Measurements from ENCODE around the gene DUOX2.
"Not testable (repeated sequence)": the region's sequence is repeated elsewhere in the genome, so short reads cannot be mapped to it uniquely, and the experiment has no call there.

DUOX2 gene

DNA sequence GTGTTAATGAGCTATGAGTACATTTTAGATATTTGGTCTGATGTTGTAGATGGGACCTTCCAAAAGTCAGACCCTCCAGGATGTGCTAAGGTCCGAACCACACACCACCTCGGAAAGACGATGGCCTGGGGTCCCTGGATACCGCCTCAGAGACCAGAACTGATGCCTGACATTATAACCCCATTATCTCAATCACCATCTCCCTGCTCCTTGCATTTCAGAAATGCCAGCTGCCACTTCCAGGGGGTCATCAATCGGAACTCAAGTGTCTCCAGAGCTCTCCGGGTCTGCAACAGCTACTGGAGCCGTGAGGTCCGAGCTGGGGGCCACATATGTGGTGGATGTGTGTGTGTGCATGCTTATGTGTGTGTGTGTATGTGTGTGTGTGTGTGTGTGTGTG is 23.7 kb upstream of the DUOX2 start:
- Histone ChIP-seq H3K9me3 (ENCODE audit: control insufficient read depth, low read length) (no peaks in the 10 kb centered on the region), H3K9ac (ENCODE audit: low read length) (no peak overlapping the region), H3K36me3 (ENCODE audit: control insufficient read depth, insufficient read depth, low read length, severe bottlenecking) (no peaks in the 10 kb centered on the region), H3K4me3 (ENCODE audit: low read length) (no peak overlapping the region), H3K27me3 (replicated peaks; ENCODE audit: control insufficient read depth, insufficient read depth, low read length) (peaks cover 34% of the 10 kb centered on the region), H3K4me1 (ENCODE audit: control insufficient read depth, insufficient read depth, low read length) (no peaks in the 10 kb centered on the region)
- DNase-seq (ENCODE audit: low read depth) = no peak

DNA sequence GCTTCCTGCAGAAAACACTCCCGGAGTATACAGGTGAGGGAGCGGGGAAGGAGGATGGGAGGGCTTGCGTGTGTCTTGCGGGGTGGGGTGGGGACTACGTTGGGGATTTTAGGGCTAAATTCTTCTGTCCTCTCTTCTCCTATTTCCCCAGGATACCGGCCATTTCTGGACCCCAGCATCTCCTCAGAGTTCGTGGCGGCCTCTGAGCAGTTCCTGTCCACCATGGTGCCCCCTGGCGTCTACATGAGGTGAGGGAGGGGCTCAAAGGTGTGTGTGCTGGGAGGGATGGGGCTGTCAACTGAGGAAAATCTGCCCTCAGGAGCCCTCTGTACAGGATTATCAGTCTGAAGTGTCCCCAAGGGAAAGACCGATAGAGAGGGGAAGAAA is 22.4 kb upstream of the DUOX2 start:
- H3K27me3 ChIP-seq (replicated peaks; ENCODE audit: control insufficient read depth, insufficient read depth, low read length) = peaks cover 34% of the 10 kb centered on the region
- no peak overlapping the region for H3K9ac ChIP-seq (ENCODE audit: low read length)
- H3K4me3 ChIP-seq (ENCODE audit: low read length) = no peak overlapping the region
- no peak for DNase-seq (ENCODE audit: low read depth)
- no peaks in the 10 kb centered on the region for H3K9me3 ChIP-seq (ENCODE audit: control insufficient read depth, low read length)
- H3K4me1 ChIP-seq (ENCODE audit: control insufficient read depth, insufficient read depth, low read length) = no peaks in the 10 kb centered on the region
- H3K36me3 ChIP-seq (ENCODE audit: control insufficient read depth, insufficient read depth, low read length, severe bottlenecking) = no peaks in the 10 kb centered on the region

DNA sequence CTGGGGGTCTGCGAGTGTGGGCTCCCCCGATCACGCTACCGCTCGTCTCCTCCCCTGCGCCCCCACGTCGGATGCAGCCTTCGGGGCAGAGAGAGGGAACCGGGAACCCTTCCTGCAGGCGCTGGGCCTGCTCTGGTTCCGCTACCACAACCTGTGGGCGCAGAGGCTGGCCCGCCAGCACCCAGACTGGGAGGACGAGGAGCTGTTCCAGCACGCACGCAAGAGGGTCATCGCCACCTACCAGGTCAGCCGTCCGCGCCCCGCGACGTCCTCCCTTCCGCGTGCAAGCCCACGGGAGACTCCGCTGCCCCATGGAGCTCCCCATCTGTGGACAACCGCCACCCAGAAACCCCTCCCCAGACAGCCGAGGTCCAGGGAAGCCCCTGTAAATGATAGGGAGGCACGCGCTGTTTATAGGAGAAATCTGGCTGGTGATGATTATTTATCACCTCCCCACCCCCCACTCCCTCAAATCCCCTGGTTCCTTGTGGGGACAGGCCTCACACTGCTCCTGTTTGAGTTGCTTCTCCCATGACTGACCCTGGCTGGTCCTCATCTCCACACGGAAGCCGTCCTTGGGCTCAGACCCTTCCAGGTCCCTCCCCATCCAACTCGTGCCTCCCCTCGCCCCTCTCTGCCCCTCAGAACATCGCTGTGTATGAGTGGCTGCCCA is 21.9 kb upstream of the DUOX2 start:
- H3K4me1 ChIP-seq (ENCODE audit: control insufficient read depth, insufficient read depth, low read length); H3K4me3 ChIP-seq (ENCODE audit: low read length); H3K9me3 ChIP-seq (ENCODE audit: control insufficient read depth, low read length); H3K9ac ChIP-seq (ENCODE audit: low read length); H3K36me3 ChIP-seq (ENCODE audit: control insufficient read depth, insufficient read depth, low read length, severe bottlenecking); DNase-seq (ENCODE audit: low read depth): not testable (repeated sequence)
- peaks cover 34% of the 10 kb centered on the region for H3K27me3 ChIP-seq (replicated peaks; ENCODE audit: control insufficient read depth, insufficient read depth, low read length)

DNA sequence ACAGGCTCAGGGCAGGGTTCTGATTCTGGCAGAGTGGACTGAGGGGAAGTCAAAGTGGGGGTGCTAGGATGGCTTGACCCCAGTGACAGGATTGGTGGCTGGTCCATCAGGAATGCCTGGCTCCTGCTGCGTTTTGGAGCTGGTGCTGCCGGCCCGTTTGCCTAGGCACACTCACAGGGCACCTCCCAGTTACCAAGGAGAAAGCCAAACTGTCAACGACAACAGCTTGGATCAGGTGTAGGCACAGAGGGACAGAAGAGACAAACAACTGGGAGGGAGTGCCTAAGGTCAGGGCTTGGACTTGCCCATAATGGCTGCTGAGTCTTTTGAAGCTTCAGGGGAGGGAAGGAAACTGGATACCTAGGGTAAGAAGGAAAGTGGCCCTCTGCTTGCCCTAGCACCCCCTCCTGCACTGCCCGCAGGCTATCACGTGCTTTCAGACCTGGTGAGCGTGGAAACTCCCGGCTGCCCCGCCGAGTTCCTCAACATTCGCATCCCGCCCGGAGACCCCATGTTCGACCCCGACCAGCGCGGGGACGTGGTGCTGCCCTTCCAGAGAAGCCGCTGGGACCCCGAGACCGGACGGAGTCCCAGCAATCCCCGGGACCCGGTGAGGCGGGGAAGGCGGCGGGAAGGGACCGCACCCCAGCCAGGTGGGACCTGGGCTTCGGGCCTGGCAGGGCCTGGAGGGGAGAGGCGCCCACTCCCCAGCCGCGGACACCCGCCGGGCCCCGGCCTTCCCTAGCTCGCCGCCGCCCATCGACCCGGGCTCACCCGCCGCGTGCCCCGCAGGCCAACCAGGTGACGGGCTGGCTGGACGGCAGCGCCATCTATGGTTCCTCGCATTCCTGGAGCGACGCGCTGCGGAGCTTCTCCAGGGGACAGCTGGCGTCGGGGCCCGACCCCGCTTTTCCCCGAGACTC is 21.0 kb upstream of the DUOX2 start:
- no peak overlapping the region for H3K4me3 ChIP-seq (ENCODE audit: low read length)
- no peaks in the 10 kb centered on the region for H3K4me1 ChIP-seq (ENCODE audit: control insufficient read depth, insufficient read depth, low read length)
- DNase-seq (ENCODE audit: low read depth) = no peak
- peaks cover 43% of the 10 kb centered on the region for H3K27me3 ChIP-seq (replicated peaks; ENCODE audit: control insufficient read depth, insufficient read depth, low read length)
- H3K9ac ChIP-seq (ENCODE audit: low read length) = no peak overlapping the region
- H3K9me3 ChIP-seq (ENCODE audit: control insufficient read depth, low read length) = no peaks in the 10 kb centered on the region
- H3K36me3 ChIP-seq (ENCODE audit: control insufficient read depth, insufficient read depth, low read length, severe bottlenecking) = no peaks in the 10 kb centered on the region

DNA sequence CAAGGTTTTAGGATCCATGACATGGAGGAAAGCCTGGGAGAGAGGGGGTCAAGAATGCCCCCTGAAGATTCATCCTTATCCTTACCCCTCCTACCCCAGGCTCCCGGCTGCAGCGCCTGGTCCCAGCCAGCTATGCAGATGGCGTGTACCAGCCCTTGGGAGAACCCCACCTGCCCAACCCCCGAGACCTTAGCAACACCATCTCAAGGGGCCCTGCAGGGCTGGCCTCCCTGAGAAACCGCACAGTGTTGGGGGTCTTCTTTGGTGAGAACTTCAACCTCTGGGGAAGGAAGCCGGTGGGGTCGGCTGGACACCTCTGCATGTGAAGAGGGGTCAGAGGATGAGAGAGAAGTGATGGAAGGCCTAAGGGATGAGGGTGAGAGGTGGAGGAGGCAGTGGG is 20.1 kb upstream of the DUOX2 start:
- Histone ChIP-seq H3K9me3 (ENCODE audit: control insufficient read depth, low read length) (no peaks in the 10 kb centered on the region), H3K4me3 (ENCODE audit: low read length) (no peak overlapping the region), H3K27me3 (replicated peaks; ENCODE audit: control insufficient read depth, insufficient read depth, low read length) (peaks cover 45% of the 10 kb centered on the region), H3K36me3 (ENCODE audit: control insufficient read depth, insufficient read depth, low read length, severe bottlenecking) (no peaks in the 10 kb centered on the region), H3K4me1 (ENCODE audit: control insufficient read depth, insufficient read depth, low read length) (no peaks in the 10 kb centered on the region), H3K9ac (ENCODE audit: low read length) (no peak overlapping the region)
- no peak for DNase-seq (ENCODE audit: low read depth)

DNA sequence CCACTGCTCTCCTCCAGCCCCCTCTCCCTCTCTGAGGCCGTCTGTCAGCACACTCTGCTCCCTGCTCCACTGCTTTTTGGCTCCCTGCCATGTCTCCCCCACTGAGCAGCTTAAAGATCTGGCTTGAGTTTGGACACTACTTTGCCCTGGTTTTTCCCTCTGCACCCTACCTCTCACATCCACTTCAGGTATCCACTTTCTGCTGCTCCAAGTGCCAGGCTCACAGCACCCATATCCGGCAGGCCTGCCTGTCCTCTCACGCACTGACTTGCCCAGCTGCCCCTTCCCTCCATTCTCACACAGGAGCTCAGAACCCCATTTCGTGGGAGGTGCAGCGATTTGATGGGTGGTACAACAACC is 19.6 kb upstream of the DUOX2 start:
- no peaks in the 10 kb centered on the region for H3K36me3 ChIP-seq (ENCODE audit: control insufficient read depth, insufficient read depth, low read length, severe bottlenecking)
- peaks cover 50% of the 10 kb centered on the region for H3K27me3 ChIP-seq (replicated peaks; ENCODE audit: control insufficient read depth, insufficient read depth, low read length)
- H3K9me3 ChIP-seq (ENCODE audit: control insufficient read depth, low read length) = no peaks in the 10 kb centered on the region
- no peaks in the 10 kb centered on the region for H3K4me1 ChIP-seq (ENCODE audit: control insufficient read depth, insufficient read depth, low read length)
- no peak for DNase-seq (ENCODE audit: low read depth)
- H3K9ac ChIP-seq (ENCODE audit: low read length) = no peak overlapping the region
- H3K4me3 ChIP-seq (ENCODE audit: low read length) = no peak overlapping the region

DNA sequence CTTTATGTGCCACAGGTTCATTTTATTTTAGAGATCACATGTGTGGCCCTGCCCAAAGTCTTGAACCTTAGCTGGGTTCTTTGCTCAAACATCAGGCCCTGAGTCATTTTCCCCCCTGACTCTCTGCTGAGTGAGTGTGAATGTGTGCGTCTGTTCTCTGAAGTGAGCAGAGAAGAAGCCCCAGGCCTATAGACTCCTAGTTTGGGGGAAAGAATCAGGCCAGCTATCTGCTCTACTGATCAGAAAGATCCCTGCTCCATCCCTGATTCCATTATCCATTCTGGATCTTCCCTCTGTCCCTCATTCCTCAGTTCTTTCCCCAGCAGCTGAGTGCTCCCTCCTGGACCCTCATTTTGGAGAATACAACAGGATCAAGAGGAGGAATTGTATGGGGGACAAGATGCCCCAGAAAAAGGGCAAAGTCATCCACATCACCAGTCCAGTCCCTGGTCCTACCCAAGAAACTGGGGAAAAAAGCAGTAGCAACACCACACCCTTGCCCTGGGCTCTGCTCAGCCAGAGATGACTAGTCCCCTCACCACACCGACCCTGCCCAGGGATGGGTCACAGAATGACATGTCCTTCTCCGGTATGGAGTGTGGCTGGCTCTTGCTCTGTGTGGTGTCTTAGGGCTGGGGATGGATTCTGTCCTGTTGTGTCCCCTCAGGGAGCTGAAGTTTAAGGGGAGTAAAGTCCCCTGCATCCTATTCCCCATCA is 19.0 kb upstream of the DUOX2 start:
- Histone ChIP-seq H3K9me3 (ENCODE audit: control insufficient read depth, low read length) (no peaks in the 10 kb centered on the region), H3K4me1 (ENCODE audit: control insufficient read depth, insufficient read depth, low read length) (no peaks in the 10 kb centered on the region), H3K4me3 (ENCODE audit: low read length) (no peak overlapping the region), H3K27me3 (replicated peaks; ENCODE audit: control insufficient read depth, insufficient read depth, low read length) (peaks cover 50% of the 10 kb centered on the region), H3K9ac (ENCODE audit: low read length) (no peak overlapping the region), H3K36me3 (ENCODE audit: control insufficient read depth, insufficient read depth, low read length, severe bottlenecking) (no peaks in the 10 kb centered on the region)
- no peak for DNase-seq (ENCODE audit: low read depth)

DNA sequence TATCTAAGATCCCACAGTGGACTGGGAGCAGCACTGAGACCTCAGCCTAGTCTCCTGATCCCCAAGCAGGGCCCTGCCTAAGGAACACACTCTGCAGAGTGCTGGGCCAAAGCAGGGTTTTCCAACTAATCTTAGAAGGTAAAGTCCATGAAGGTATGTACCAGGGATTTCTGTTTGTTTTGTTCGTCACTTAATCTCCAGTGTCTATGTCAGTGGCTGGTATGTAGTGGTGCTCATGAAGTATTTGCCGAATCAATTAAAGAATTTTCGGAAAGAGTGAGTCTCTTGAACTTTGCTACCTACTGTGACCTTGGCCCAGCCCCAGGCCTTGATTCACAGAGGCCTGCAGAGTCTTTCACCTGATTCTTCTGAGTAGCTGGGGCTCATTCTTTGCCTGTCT is 17.5 kb upstream of the DUOX2 start:
- Histone ChIP-seq H3K4me1 (ENCODE audit: control insufficient read depth, insufficient read depth, low read length) (no peaks in the 10 kb centered on the region), H3K27me3 (replicated peaks; ENCODE audit: control insufficient read depth, insufficient read depth, low read length) (peaks cover 49% of the 10 kb centered on the region), H3K9ac (ENCODE audit: low read length) (no peak overlapping the region), H3K4me3 (ENCODE audit: low read length) (no peak overlapping the region), H3K9me3 (ENCODE audit: control insufficient read depth, low read length) (no peaks in the 10 kb centered on the region), H3K36me3 (ENCODE audit: control insufficient read depth, insufficient read depth, low read length, severe bottlenecking) (no peaks in the 10 kb centered on the region)
- no peak for DNase-seq (ENCODE audit: low read depth)

DNA sequence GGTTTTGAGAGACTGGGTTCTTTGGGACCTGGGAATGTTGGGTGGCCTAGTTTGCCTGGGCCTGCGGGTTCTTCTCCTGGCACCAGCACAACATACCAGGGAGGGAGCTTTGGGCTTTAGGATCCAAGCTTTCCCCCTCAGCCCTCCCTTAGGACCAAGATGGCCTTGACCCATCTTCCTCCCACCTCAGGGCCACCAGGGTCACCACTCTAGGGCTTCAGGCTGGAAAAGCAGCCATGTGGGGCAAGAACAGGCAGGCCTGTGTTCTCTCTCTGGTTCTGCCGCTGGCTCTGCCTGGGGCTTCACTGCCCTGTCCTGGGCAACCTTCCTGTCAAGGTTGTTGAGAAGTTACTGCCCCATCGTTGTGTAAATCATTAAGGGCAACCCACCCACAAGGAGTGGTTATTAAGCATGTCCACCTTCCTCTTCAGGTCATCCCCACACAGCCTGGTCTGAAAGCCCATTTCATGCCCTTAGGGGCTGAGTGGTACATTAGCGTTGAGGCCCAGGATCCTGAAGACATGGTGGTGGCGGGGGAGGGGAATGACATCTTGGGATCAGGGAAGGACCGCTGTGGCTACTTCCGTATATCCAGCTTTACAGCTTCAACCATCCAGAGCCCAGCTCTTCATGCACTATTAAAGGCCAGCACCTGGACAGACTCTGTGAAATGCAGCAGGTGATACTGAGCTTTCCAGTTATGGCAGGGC is 16.5 kb upstream of the DUOX2 start:
- H3K36me3 ChIP-seq (ENCODE audit: control insufficient read depth, insufficient read depth, low read length, severe bottlenecking) = no peaks in the 10 kb centered on the region
- no peaks in the 10 kb centered on the region for H3K9me3 ChIP-seq (ENCODE audit: control insufficient read depth, low read length)
- no peak overlapping the region for H3K9ac ChIP-seq (ENCODE audit: low read length)
- H3K4me3 ChIP-seq (ENCODE audit: low read length) = no peak overlapping the region
- no peak for DNase-seq (ENCODE audit: low read depth)
- no peaks in the 10 kb centered on the region for H3K4me1 ChIP-seq (ENCODE audit: control insufficient read depth, insufficient read depth, low read length)
- peaks cover 56% of the 10 kb centered on the region for H3K27me3 ChIP-seq (replicated peaks; ENCODE audit: control insufficient read depth, insufficient read depth, low read length)

DNA sequence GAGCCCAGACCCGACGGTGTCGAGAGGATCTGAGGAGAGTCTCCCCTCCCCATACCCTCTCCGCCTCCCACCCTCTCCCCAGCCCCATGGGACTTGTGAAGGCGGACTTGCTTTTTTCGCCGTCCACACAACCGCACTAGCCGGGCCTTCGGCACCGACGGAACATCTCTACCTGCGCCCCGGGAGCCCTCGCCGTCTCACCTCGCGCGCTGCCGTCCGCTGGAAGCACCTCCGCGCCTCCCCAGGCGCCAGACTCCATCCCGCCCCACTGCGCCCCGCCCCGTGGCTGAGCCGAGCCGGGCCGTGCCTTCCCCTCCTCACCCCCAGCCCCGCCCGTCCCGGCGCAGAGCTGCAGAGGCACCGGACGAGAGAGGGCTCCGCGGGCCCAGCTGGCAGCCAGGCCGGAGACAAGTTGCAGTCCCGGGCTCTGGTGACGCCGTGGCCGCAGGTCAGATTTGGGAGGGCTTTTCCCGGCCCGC is 15.7 kb upstream of the DUOX2 start, which contains the start of the genes DUOX1 and DUOXA1:
Gene DUOX1, plus strand, starts transcription at position 344 of the 479 bp plus-strand sequence. CDS start 1,973 bp downstream, outside the sequence.
Gene DUOXA1, minus strand, starts transcription at position 229 of the 479 bp plus-strand sequence. CDS start 6,865 bp downstream, outside the sequence.
- DNase-seq (ENCODE audit: low read depth) = no peak
- Histone ChIP-seq H3K4me3 (ENCODE audit: low read length) (peak within 1 kb of the TSS; percentile 17), H3K27me3 (replicated peaks; ENCODE audit: control insufficient read depth, insufficient read depth, low read length) (peaks cover 59% of the 10 kb centered on the region), H3K36me3 (ENCODE audit: control insufficient read depth, insufficient read depth, low read length, severe bottlenecking) (no peaks in the 10 kb centered on the region), H3K4me1 (ENCODE audit: control insufficient read depth, insufficient read depth, low read length) (no peaks in the 10 kb centered on the region), H3K9ac (ENCODE audit: low read length) (no peak within 1 kb of the TSS), H3K9me3 (ENCODE audit: control insufficient read depth, low read length) (no peaks in the 10 kb centered on the region)

Data from adipocyte (in vitro differentiated cells).